GM12878 (cell line): Measurements from ENCODE around the gene CFDP1. TPM values are rescaled to one million over a fixed set of nuclear protein-coding genes. Genes with fewer than 3 reads are reported as not detected.

Experiments used
- ATAC-seq: fragments of 200-7000 bp; cut with Tn5 transposase; 3 replicates; pipeline ENCODE4 v1.9.1; 2020; ENCODE audit warnings: mild to moderate bottlenecking, moderate library complexity
- BruUV-seq: library from RNA; stranded (reverse); fragments of 400-500 nt; replicated peaks from 2 replicates; lab custom pipeline; 2021; lab: Mats Ljungman, UMichigan
- CTCF ChIA-PET: fragments of 300-600 bp; sonication (Branson Sonifier 250); formaldehyde crosslinking; extraction: SDS; loops from one replicate; lab custom pipeline; 2021; ENCODE audit warnings: inconsistent platforms; lab: Yijun Ruan, JAX
- POLR2A ChIA-PET: fragments of 350-600 bp; formaldehyde crosslinking; extraction: SDS; loops from one replicate; lab custom pipeline; 2021; ENCODE audit warnings: inconsistent platforms; lab: Charles Lee
- RAD21 ChIA-PET: fragments of 300-600 bp; sonication (Branson Sonifier 250); formaldehyde crosslinking; loops from one replicate; lab custom pipeline; 2023; ENCODE audit warnings: antibody characterized with exemption; ENCODE audit not compliant: unreplicated experiment; lab: Charles Lee
- SMC1A ChIA-PET: fragments of 300-600 bp; sonication (Branson Sonifier 250); formaldehyde crosslinking; loops from one replicate; lab custom pipeline; 2023; ENCODE audit not compliant: unreplicated experiment, uncharacterized antibody; lab: Charles Lee
- DNase-seq: peaks from one replicate; pipeline ENCODE4 v3.0.0-alpha.2; 2011; ENCODE audit warnings: low read depth, low spot score
- FAIRE-seq: peaks from 3 replicates; lab custom pipeline; 2011; peaks lifted over from hg19 to GRCh38; lab: Jason Lieb, UNC
- H2AFZ ChIP-seq: 2 replicates; pipeline ENCODE4 v1.6.0; 2011; ENCODE audit warnings: low read depth, low read length, control low read depth; ENCODE audit not compliant: control insufficient read depth
- H3K27ac ChIP-seq: 2 replicates; pipeline ENCODE4 v1.5.1; 2011; ENCODE audit warnings: control low read depth; ENCODE audit not compliant: control insufficient read depth, insufficient read depth
- H3K27me3 ChIP-seq, 2 experiments: replicated peaks in 1 of 2; 2 replicates each; pipeline versions ENCODE4 v1.6.0 to v1.6.1; 2011; ENCODE audit warnings: low read length in 1 of 2; ENCODE audit not compliant: control insufficient read depth in 2 of 2, insufficient read depth in 2 of 2
- H3K36me3 ChIP-seq, 2 experiments: 2 replicates each; pipeline ENCODE4 v1.5.1; 2011; ENCODE audit warnings: low read length in 1 of 2; ENCODE audit not compliant: control insufficient read depth in 2 of 2, insufficient read depth in 2 of 2
- H3K4me1 ChIP-seq: 2 replicates; pipeline ENCODE4 v1.6.1; 2011; ENCODE audit warnings: mild to moderate bottlenecking, low read length, moderate library complexity, mixed read lengths; ENCODE audit not compliant: control insufficient read depth, insufficient read depth
- H3K4me2 ChIP-seq: 2 replicates; pipeline ENCODE4 v1.6.0; 2011; ENCODE audit warnings: control low read depth; ENCODE audit not compliant: control insufficient read depth, insufficient read depth
- H3K4me3 ChIP-seq: fragments of 200-600 bp; sonication (generic); 2 replicates; pipeline ENCODE4 v1.5.1; 2016
- H3K79me2 ChIP-seq: 2 replicates; pipeline ENCODE4 v1.6.0; 2011; ENCODE audit warnings: low read length; ENCODE audit not compliant: control insufficient read depth, insufficient read depth
- H3K9ac ChIP-seq: 2 replicates; pipeline ENCODE4 v1.8.0; 2011; ENCODE audit warnings: low read length, control low read depth, mixed read lengths; ENCODE audit not compliant: control insufficient read depth, insufficient read depth
- H3K9me3 ChIP-seq: replicated peaks from 3 replicates; pipeline ENCODE4 v1.5.1; 2011; ENCODE audit warnings: mild to moderate bottlenecking, low read length; ENCODE audit not compliant: control insufficient read depth, insufficient read depth
- H4K20me1 ChIP-seq: 2 replicates; pipeline ENCODE4 v1.6.0; 2011; ENCODE audit not compliant: control insufficient read depth, insufficient read depth
- E2F4 ChIP-seq: IDR thresholded peaks from 2 replicates; pipeline ENCODE4 v1.6.1; 2012; ENCODE audit warnings: low read depth, low read length, improper control_type of control experiment
- HDAC2 ChIP-seq: fragments of 200-600 bp; sonication (generic); IDR thresholded peaks from 2 replicates; pipeline ENCODE4 v1.6.1; 2017
- RCOR1 ChIP-seq: conservative IDR thresholded peaks from 2 replicates; pipeline ENCODE4 v1.6.1; 2012; ENCODE audit warnings: low read depth, low read length, improper control_type of control experiment
- SMARCA5 ChIP-seq: fragments of 450-650 bp; IDR thresholded peaks from 2 replicates; pipeline ENCODE4 v1.6.1; 2017; ENCODE audit warnings: mild to moderate bottlenecking
- ZBTB11 ChIP-seq: fragments of 450-650 bp; formaldehyde crosslinking; IDR thresholded peaks from 2 replicates; pipeline ENCODE4 v1.5.0; 2022; ENCODE audit warnings: mild to moderate bottlenecking, missing genetic modification characterization
- ZZZ3 ChIP-seq: IDR thresholded peaks from 2 replicates; pipeline ENCODE4 v1.6.1; 2011; ENCODE audit warnings: low read depth; ENCODE audit not compliant: control insufficient read depth, insufficient read length
- WGBS: methylation state at CpG from one replicate; pipeline ENCODE4 v1.1.6; 2016; ENCODE audit warnings: low lambda C conversion rate; ENCODE audit not compliant: insufficient replicate concordance, insufficient coverage; ENCODE audit errors: missing lambda C conversion rate; 5-methylcytosine and 5-hydroxymethylcytosine counted together
- in situ Hi-C: fragments of 300-500 bp; cut with MboI; formaldehyde crosslinking; loops from 9 replicates; pipeline ENCODE4 v1.14.3; 2018; ENCODE audit warnings: mixed read lengths
- intact Hi-C: fragments of 100-400 bp; cut with micrococcal nuclease; formaldehyde crosslinking; loops from one replicate; pipeline ENCODE4 v1.14.2; 2022; ENCODE audit not compliant: unreplicated experiment
- polyA plus RNA-seq, 11 experiments: library from polyadenylated mRNA; depleted of rRNA in 4 of 11; unstranded in 6 of 11; stranded (reverse) in 5 of 11; fragments of >200 nt; fragmentation: Nextera tagmentation in 4 of 11; fragmentation: Illumina TruSeq in 1 of 11; extraction: Ambion mirVana in 4 of 11; extraction: Trizol in 1 of 11; gene quantifications; 1 replicate in 1 of 11; 2 replicates in 10 of 11; pipeline versions ENCODE4 v1.2.1 to v1.2.3, GENCODE V29; 2011 to 2016; ENCODE audit warnings: inconsistent platforms in 2 of 11, missing spikeins in 2 of 11, low read depth in 1 of 11
- total RNA-seq, 4 experiments: library from RNA; depleted of rRNA in 3 of 4; stranded (reverse); fragments of >200 nt in 3 of 4; fragmentation: Illumina TruSeq in 1 of 4; extraction: Trizol in 1 of 4; gene quantifications; 2 replicates each; pipeline versions ENCODE4 v1.2.1 to v1.2.3, GENCODE V29; 2013 to 2021

The CFDP1 gene
- total and polyA plus RNA-seq, 10 of the 15 experiments (the other 5 are each of a cell fraction or from before 2014, with no cell fraction given): 22.3 to 64.8 (median 36.7) TPM

GRCh38 chr16:75475420-75475847 is 42.1 kb upstream of the CFDP1 start:
- in situ Hi-C loops (no loop called here), intact Hi-C loops (no loop called here)
- Histone ChIP-seq H2AFZ (no peak overlapping the region), H4K20me1 (no peaks in the 10 kb centered on the region), H3K4me3 (no peak overlapping the region), H3K79me2 (no peaks in the 10 kb centered on the region), H3K9me3 (no peaks in the 10 kb centered on the region), H3K4me2 (no peak overlapping the region), H3K36me3 (no peaks in the 10 kb centered on the region), H3K4me1 (no peaks in the 10 kb centered on the region), H3K27ac (no peak overlapping the region), H3K27me3 (no peaks in the 10 kb centered on the region; a peak in 1 of 4 replicates), H3K9ac (no peak overlapping the region)
- ChIA-PET RAD21 (interaction anchor here (0.6 to 1.7 kb wide), 2 partner anchors 12 to 140 kb away, joined by 4 to 5 read pairs; no protein-coding TSS in a partner anchor), CTCF (interaction anchor here (0.7 to 9.1 kb wide), 6 partner anchors 10 to 237 kb away, joined by 3 to 95 read pairs (median 5); no protein-coding TSS in a partner anchor), POLR2A (interaction anchor here (1.3 kb wide), 1 partner anchor 42 kb away, joined by 5 read pairs; no protein-coding TSS in a partner anchor), SMC1A (interaction anchor here (0.7 to 1.7 kb wide), 3 partner anchors 16 to 146 kb away, joined by 3 to 6 read pairs (median 3); no protein-coding TSS in a partner anchor)
- no peak for DNase-seq
- FAIRE-seq: no peak
- ATAC-seq: peak; percentile 48
- no TSS peak for BruUV-seq
- WGBS: 25% methylated on average over 2 of the region's 2 CpGs
- TF ChIP-seq RCOR1 (no peak), HDAC2 (no peak), SMARCA5 (no peak), E2F4 (no peak), ZZZ3 (no peak), ZBTB11 (CRISPR knock-in tag) (no peak)
